Calu3 (cell line): ENCODE data around the gene NOX5. TPM values are rescaled to one million over a fixed set of nuclear protein-coding genes. Genes with fewer than 3 reads are reported as not detected.

Experiments
- BruUV-seq: library from RNA; stranded (reverse); fragments of 400-500 nt; replicated peaks from 2 replicates; lab custom pipeline; 2021; lab: Mats Ljungman, UMichigan
- CTCF ChIA-PET: fragments of 300-600 bp; sonication (Branson Sonifier 250); formaldehyde crosslinking; loops from one replicate; lab custom pipeline; 2022; ENCODE audit warnings: antibody characterized with exemption; lab: Charles Lee
- DNase-seq: peaks from one replicate; pipeline ENCODE4 v3.0.0; 2022
- H3K27ac Mint-ChIP-seq: one replicate; pipeline ENCODE4 v1.8.0; 2022; ENCODE audit warnings: mixed read lengths; ENCODE audit not compliant: unreplicated experiment
- H3K27me3 Mint-ChIP-seq: one replicate; pipeline ENCODE4 v1.8.0; 2022; ENCODE audit warnings: mixed read lengths; ENCODE audit not compliant: unreplicated experiment
- H3K36me3 Mint-ChIP-seq: one replicate; pipeline ENCODE4 v1.8.0; 2022; ENCODE audit warnings: mild to moderate bottlenecking, moderate library complexity, mixed read lengths; ENCODE audit not compliant: insufficient read depth, unreplicated experiment
- H3K4me1 Mint-ChIP-seq: one replicate; pipeline ENCODE4 v1.8.0; 2022; ENCODE audit warnings: mild to moderate bottlenecking, low read depth, mixed read lengths; ENCODE audit not compliant: unreplicated experiment
- H3K4me3 Mint-ChIP-seq: one replicate; pipeline ENCODE4 v1.8.0; 2022; ENCODE audit warnings: mild to moderate bottlenecking, low read depth, moderate library complexity, mixed read lengths; ENCODE audit not compliant: unreplicated experiment
- H3K9me3 Mint-ChIP-seq: one replicate; pipeline ENCODE4 v1.8.0; 2022; ENCODE audit warnings: low read depth, mixed read lengths; ENCODE audit not compliant: unreplicated experiment
- CTCF ChIP-seq: fragments of 200-600 bp; IDR thresholded peaks from one replicate; pipeline ENCODE4 v1.8.0; 2022; ENCODE audit warnings: antibody characterized with exemption; ENCODE audit not compliant: unreplicated experiment
- intact Hi-C: fragments of 100-400 bp; cut with micrococcal nuclease; formaldehyde crosslinking; loops from one replicate; pipeline ENCODE4 v1.10.0; 2022; ENCODE audit not compliant: unreplicated experiment
- total RNA-seq: library from RNA; stranded (reverse); gene quantifications from 2 replicates; pipeline ENCODE4 v1.2.3, GENCODE V29; 2022

NOX5 gene
- total RNA-seq, 1 experiment from 2014 or later = 0.14 TPM

GRCh38 chr15:69070396-69070795, 55.9 kb downstream of the NOX5 start:
- Mint-ChIP-seq H3K4me3 (no peak overlapping the region), H3K27me3 (peaks cover 29% of the 10 kb centered on the region), H3K4me1 (peaks cover 22% of the 10 kb centered on the region), H3K9me3 (no peaks in the 10 kb centered on the region), H3K36me3 (peaks cover 15% of the 10 kb centered on the region), H3K27ac (no peak overlapping the region)
- TF ChIP-seq CTCF = no peak
- DNase-seq = no peak
- CTCF ChIA-PET = no interaction called here
- intact Hi-C loops = no loop called here
- no TSS peak for BruUV-seq

- Mint-ChIP-seq H3K36me3 (peaks cover 15% of the 10 kb centered on the region), H3K27me3 (peaks cover 29% of the 10 kb centered on the region), H3K27ac (no peak overlapping the region), H3K9me3 (no peaks in the 10 kb centered on the region), H3K4me1 (peaks cover 22% of the 10 kb centered on the region), H3K4me3 (no peak overlapping the region)
- BruUV-seq = no TSS peak
- no peak for DNase-seq
- TF ChIP-seq CTCF = no peak
- intact Hi-C loops = no loop called here
- CTCF ChIA-PET = no interaction called here
Observed at GRCh38 chr15:69071260-69071659, 56.8 kb downstream of the NOX5 start.

GRCh38 chr15:69072906-69073305, 58.4 kb downstream of the NOX5 start:
- H3K36me3 Mint-ChIP-seq = peaks cover 15% of the 10 kb centered on the region
- no peak overlapping the region for H3K4me3 Mint-ChIP-seq
- peaks cover 12% of the 10 kb centered on the region for H3K4me1 Mint-ChIP-seq
- no TSS peak for BruUV-seq
- H3K27me3 Mint-ChIP-seq = peaks cover 29% of the 10 kb centered on the region
- intact Hi-C loops = no loop called here
- no peak overlapping the region for H3K27ac Mint-ChIP-seq
- CTCF ChIA-PET = interaction anchor here (0.6 kb wide), 1 partner anchor 8 kb away, joined by 4 read pairs; no protein-coding TSS in a partner anchor
- no peak for DNase-seq
- no peak for TF ChIP-seq CTCF
- H3K9me3 Mint-ChIP-seq = no peaks in the 10 kb centered on the region

GRCh38 chr15:69074001-69074842, 59.7 kb downstream of the NOX5 start:
- DNase-seq = peak; percentile 72
- Mint-ChIP-seq H3K4me1 (peaks cover 9% of the 10 kb centered on the region), H3K36me3 (peaks cover 15% of the 10 kb centered on the region), H3K9me3 (no peaks in the 10 kb centered on the region), H3K27ac (no peak overlapping the region), H3K27me3 (peaks cover 29% of the 10 kb centered on the region), H3K4me3 (peak overlapping the region; percentile 82)
- no peak for TF ChIP-seq CTCF
- CTCF ChIA-PET = no interaction called here
- intact Hi-C loops = no loop called here
- BruUV-seq = no TSS peak
